Tibial nerve (tissue), 4 donors: ENCODE results near the gene ANKDD1A. TPM values are rescaled to one million over a fixed set of nuclear protein-coding genes. Genes with fewer than 3 reads are reported as not detected.

ENCODE experiments used
- DNase-seq, 2 donors: peaks; one replicate each; pipeline ENCODE4 v3.0.0-alpha.2; 2019; ENCODE audit warnings: low spot score in 2 of 2
- H3K27ac ChIP-seq, 4 donors: fragments of 200-600 bp; sonication (generic) in 3 of 4; one replicate each; pipeline ENCODE4 v1.5.1; 2017 to 2019; ENCODE audit warnings: mild to moderate bottlenecking in 1 of 4
- H3K27me3 ChIP-seq, 2 donors: fragments of 200-600 bp; sonication (generic) in 1 of 2; one replicate each; pipeline versions ENCODE4 v1.5.1 to v1.6.0; 2017 to 2019
- H3K36me3 ChIP-seq, 3 donors: fragments of 200-600 bp; sonication (generic); one replicate each; pipeline ENCODE4 v1.5.1; 2018 to 2019
- H3K4me1 ChIP-seq, 4 donors: fragments of 200-600 bp; sonication (generic) in 3 of 4; one replicate each; pipeline ENCODE4 v1.5.1; 2017 to 2019
- H3K4me3 ChIP-seq, 4 donors: fragments of 200-600 bp; sonication (generic) in 3 of 4; one replicate each; pipeline ENCODE4 v1.5.1; 2017 to 2019; ENCODE audit warnings: mild to moderate bottlenecking in 1 of 4, moderate library complexity in 1 of 4
- H3K9me3 ChIP-seq, 4 donors: fragments of 200-600 bp; sonication (generic) in 3 of 4; one replicate each; pipeline ENCODE4 v1.5.1; 2017 to 2019
- EP300 ChIP-seq, 2 donors: sonication (generic); formaldehyde crosslinking; IDR thresholded peaks; one replicate each; pipeline ENCODE4 v1.6.1; 2017; ENCODE audit warnings: antibody characterized with exemption in 2 of 2, mild to moderate bottlenecking in 1 of 2
- POLR2A ChIP-seq, 2 donors: fragments of 450-650 bp; IDR thresholded peaks; one replicate each; pipeline ENCODE4 v1.6.1; 2017; ENCODE audit warnings: antibody characterized with exemption in 2 of 2, mild to moderate bottlenecking in 2 of 2, moderate library complexity in 2 of 2
- WGBS, 2 donors: methylation state at CpG; one replicate each; pipeline ENCODE4 v1.1.5; 2018; 5-methylcytosine and 5-hydroxymethylcytosine counted together
- total RNA-seq, 4 donors: library from RNA; depleted of rRNA; stranded (reverse); fragments of >200 nt; gene quantifications; one replicate each; pipeline ENCODE4 v1.1.0, GENCODE V29; 2016
- TF ChIP-seq, protein P1 (sequence below), 5 experiments: fragments of 200-600 bp in 3 of 5; fragments of 450-650 bp in 2 of 5; sonication (generic) in 3 of 5; IDR thresholded peaks; one replicate each; pipeline ENCODE4 v1.5.1; 2016 to 2019; ENCODE audit warnings: antibody characterized with exemption in 5 of 5, mild to moderate bottlenecking in 3 of 5, moderate library complexity in 2 of 5

Gene ANKDD1A
- total RNA-seq, 4 donors from 2014 or later, result 18.2 to 39.3 (median 26.3) TPM

DNA sequence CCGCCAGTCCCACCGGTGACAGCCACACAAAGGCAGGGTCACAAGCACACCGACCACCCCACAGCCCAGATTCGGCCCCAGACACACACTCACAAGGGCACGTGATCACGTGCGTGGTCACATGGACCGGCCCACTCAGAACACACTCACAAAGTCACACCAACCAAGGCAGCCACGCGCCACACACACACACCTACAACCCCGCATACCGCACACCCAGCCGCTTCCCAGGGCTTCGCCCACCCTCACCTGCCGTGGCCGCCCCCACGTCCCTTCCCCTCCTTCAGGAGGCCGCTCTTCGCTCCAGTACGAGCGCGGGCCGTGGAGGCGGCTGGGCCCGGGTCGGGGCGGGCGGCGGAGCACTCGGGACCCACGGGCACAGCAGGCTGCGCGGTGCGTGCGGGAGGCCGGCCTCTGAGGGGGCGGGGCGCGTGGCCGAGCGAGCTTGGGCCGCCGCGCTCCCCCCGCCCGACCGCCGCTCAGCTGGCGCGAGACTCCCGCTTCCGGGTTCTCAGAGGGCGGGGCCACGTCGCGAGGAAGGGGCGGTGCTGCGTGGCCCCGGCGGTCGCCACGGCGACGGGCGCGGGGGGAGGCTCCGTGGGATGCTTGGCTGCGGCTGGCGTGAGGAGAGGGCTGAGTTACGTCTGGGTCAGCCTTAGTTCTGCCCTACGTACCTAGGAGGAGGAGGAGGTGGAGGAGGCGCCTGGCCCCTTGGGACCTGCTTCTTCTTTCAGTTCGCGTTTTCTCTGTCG, 77.9 kb downstream of the ANKDD1A start, which contains the start of gene SPG21:
Gene SPG21 (minus strand): TSS at position 499 of the 752 bp plus-strand sequence. CDS start 6,345 bp downstream, outside the sequence.
- peak; percentile 76 to 80 for DNase-seq
- H3K36me3 ChIP-seq, result no peaks in the 10 kb centered on the region
- 0 to 1% methylated on average over 31 to 64 of the region's 75 CpGs for WGBS, 2 donors
- peaks cover 0 to 52% (median 15%) of the 10 kb centered on the region in 4 donors for H3K4me1 ChIP-seq
- H3K4me3 ChIP-seq, result peak within 1 kb of the TSS; percentile 71 to 98 (median 92)
- no peaks in the 10 kb centered on the region for H3K9me3 ChIP-seq
- no peaks in the 10 kb centered on the region for H3K27me3 ChIP-seq
- H3K27ac ChIP-seq, result peak within 1 kb of the TSS; percentile 96 to 99 (median 97)
- TF ChIP-seq POLR2A (IDR thresholded peaks at IDR 0.05), result peak; percentile 45 to 72
- peak in 1 of 2 donors; percentile 42 for TF ChIP-seq EP300 (IDR thresholded peaks at IDR 0.05)
- TF ChIP-seq, protein P1, sequence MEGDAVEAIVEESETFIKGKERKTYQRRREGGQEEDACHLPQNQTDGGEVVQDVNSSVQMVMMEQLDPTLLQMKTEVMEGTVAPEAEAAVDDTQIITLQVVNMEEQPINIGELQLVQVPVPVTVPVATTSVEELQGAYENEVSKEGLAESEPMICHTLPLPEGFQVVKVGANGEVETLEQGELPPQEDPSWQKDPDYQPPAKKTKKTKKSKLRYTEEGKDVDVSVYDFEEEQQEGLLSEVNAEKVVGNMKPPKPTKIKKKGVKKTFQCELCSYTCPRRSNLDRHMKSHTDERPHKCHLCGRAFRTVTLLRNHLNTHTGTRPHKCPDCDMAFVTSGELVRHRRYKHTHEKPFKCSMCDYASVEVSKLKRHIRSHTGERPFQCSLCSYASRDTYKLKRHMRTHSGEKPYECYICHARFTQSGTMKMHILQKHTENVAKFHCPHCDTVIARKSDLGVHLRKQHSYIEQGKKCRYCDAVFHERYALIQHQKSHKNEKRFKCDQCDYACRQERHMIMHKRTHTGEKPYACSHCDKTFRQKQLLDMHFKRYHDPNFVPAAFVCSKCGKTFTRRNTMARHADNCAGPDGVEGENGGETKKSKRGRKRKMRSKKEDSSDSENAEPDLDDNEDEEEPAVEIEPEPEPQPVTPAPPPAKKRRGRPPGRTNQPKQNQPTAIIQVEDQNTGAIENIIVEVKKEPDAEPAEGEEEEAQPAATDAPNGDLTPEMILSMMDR (IDR thresholded peaks at IDR 0.05), result peak in 2 of 5 experiments; percentile 11 to 27

DNA sequence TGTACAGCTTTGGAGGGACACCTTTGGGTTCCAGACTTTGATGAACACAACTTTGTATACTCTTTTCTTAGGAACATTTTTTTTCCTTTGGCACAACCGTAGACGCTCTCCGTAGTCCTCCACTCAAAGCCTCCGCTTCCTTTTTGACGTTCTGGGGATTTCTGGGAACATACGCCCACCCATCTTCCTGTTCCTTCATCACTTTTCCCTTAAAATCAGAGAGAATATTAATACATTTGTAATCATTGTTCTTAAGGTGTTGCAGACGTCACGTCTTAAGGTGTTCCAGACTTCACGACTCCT, 78.4 kb downstream of the ANKDD1A start:
- H3K4me1 ChIP-seq, result peaks cover 0 to 47% (median 13%) of the 10 kb centered on the region in 4 donors
- peak overlapping the region; percentile 90 to 99 (median 96) for H3K27ac ChIP-seq
- H3K27me3 ChIP-seq, result no peaks in the 10 kb centered on the region
- TF ChIP-seq POLR2A (IDR thresholded peaks at IDR 0.05) (no peak), EP300 (IDR thresholded peaks at IDR 0.05) (peak in 1 of 2 donors; percentile 2)
- TF ChIP-seq, protein P1 (IDR thresholded peaks at IDR 0.05), result no peak
- no peaks in the 10 kb centered on the region for H3K36me3 ChIP-seq
- DNase-seq, result no peak
- WGBS, 2 donors, result 2 to 3% methylated on average over 9 of the region's 9 CpGs
- no peaks in the 10 kb centered on the region for H3K9me3 ChIP-seq
- H3K4me3 ChIP-seq, result peak overlapping the region; percentile 62 to 98 (median 84)

DNA sequence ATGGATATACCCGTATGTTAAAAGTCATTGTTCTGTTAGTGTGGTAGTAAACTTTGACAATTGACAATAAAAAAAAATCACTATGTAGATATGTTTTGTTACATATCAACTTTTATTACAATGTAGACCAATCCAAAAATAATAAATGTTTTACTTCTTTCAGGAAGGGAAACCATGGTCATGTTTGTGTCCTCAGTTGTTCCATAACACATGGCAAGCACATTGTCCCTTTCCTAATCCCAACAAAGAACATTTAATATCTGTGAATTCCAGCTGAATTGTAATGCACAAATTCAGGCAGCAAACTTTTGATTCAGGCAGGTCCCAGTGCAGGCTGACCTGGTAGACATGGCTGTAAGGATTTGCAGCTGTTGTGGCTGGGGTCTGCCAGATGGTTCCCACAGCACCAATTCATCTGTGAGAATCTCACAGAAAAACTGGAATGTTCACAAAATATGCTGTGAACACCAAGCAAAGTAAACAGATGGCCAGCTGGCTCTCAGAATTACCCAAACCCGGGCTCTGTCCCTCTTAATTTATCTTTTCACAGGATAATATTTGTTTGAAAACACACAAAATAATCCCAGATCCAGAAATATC, 79.9 kb downstream of the ANKDD1A start:
- DNase-seq, result no peak
- no peaks in the 10 kb centered on the region for H3K36me3 ChIP-seq
- peaks cover 0 to 32% (median 8%) of the 10 kb centered on the region in 4 donors for H3K4me1 ChIP-seq
- no peaks in the 10 kb centered on the region for H3K9me3 ChIP-seq
- H3K4me3 ChIP-seq, result no peak overlapping the region
- TF ChIP-seq POLR2A (IDR thresholded peaks at IDR 0.05), result no peak
- TF ChIP-seq, protein P1 (IDR thresholded peaks at IDR 0.05), result no peak
- TF ChIP-seq EP300 (IDR thresholded peaks at IDR 0.05), result no peak
- H3K27me3 ChIP-seq, result no peaks in the 10 kb centered on the region
- WGBS, 2 donors, result 67 to 78% methylated on average over 2 of the region's 2 CpGs
- no peak overlapping the region for H3K27ac ChIP-seq

DNA sequence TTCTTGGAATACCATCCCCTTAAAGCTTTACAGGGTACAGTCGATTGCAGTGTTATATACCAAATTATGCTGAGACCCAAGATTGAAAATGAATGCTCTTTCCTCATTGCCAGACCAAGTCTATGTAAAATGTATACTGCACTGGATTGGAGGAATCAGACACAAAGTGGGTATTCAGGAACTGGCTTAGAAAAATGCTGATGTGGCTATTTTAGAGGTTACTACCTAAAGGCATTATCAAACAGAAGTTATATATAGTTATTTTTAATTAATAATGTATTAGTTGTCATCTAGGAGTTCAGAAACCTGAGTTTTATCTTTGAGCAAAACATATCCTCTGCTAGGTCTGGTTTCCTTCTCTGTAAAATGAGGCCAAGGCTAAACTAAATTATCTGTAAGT, 81.6 kb downstream of the ANKDD1A start:
- H3K27ac ChIP-seq, result no peak overlapping the region
- H3K4me1 ChIP-seq, result peaks cover 0 to 15% (median 3%) of the 10 kb centered on the region in 4 donors
- no peak overlapping the region for H3K4me3 ChIP-seq
- TF ChIP-seq POLR2A (IDR thresholded peaks at IDR 0.05) (no peak), EP300 (IDR thresholded peaks at IDR 0.05) (no peak)
- TF ChIP-seq, protein P1 (IDR thresholded peaks at IDR 0.05), result no peak
- DNase-seq, result no peak
- H3K36me3 ChIP-seq, result no peaks in the 10 kb centered on the region
- H3K27me3 ChIP-seq, result no peaks in the 10 kb centered on the region
- WGBS, 2 donors, result 31 to 43% methylated on average over 1 of the region's 1 CpG
- H3K9me3 ChIP-seq, result no peaks in the 10 kb centered on the region

DNA sequence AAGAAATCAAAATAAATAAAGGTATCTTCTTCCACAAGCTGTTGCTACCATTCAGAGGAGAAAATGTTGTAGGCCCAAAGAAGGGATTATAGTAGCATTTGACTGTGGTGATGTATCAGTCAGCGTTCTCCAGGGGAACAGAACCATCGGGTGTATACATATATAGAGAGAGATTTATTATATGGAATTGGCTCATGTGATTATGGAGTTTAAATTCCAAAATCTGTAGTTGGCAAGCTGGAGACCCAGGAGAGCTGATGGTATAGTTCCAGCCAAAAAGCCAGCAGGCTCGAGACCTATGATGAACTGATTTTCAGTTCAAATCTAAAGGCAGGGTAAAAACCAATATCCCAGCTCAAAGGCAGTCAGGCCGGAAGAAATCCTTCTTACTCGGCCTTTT, 85.4 kb downstream of the ANKDD1A start:
- Histone ChIP-seq H3K4me3 (no peak overlapping the region), H3K27ac (no peak overlapping the region), H3K27me3 (no peaks in the 10 kb centered on the region), H3K4me1 (no peaks in the 10 kb centered on the region), H3K9me3 (no peaks in the 10 kb centered on the region), H3K36me3 (peaks cover 0 to 13% (median 0%) of the 10 kb centered on the region in 3 donors)
- no peak for DNase-seq
- WGBS, 2 donors, result 80 to 81% methylated on average over 5 of the region's 5 CpGs
- TF ChIP-seq POLR2A (IDR thresholded peaks at IDR 0.05) (no peak), EP300 (IDR thresholded peaks at IDR 0.05) (no peak)
- TF ChIP-seq, protein P1 (IDR thresholded peaks at IDR 0.05), result no peak
